Neural cell (in vitro differentiated cells): Measurements from ENCODE around the gene TMEM131.

ENCODE experiments used
- CTCF ChIP-seq: fragments of 450-650 bp; IDR thresholded peaks from 2 replicates; pipeline ENCODE4 v1.5.1; 2014; ENCODE audit warnings: antibody characterized with exemption, mild to moderate bottlenecking, moderate library complexity; ENCODE audit not compliant: poor library complexity, severe bottlenecking
- EP300 ChIP-seq: fragments of 450-650 bp; conservative IDR thresholded peaks from 2 replicates; pipeline ENCODE4 v1.6.1; 2014; ENCODE audit warnings: antibody characterized with exemption, mild to moderate bottlenecking, moderate library complexity; ENCODE audit not compliant: poor library complexity, severe bottlenecking
- EZH2 ChIP-seq: fragments of 200-600, 300-800 bp; shearing (Covaris generic), sonication (generic); IDR thresholded peaks from 2 replicates; pipeline ENCODE4 v1.6.1; 2014; ENCODE audit warnings: antibody characterized with exemption, low read length, borderline replicate concordance, mild to moderate bottlenecking; ENCODE audit not compliant: insufficient read depth, poor library complexity, severe bottlenecking
- RAD21 ChIP-seq: fragments of 450-650 bp; conservative IDR thresholded peaks from 2 replicates; pipeline ENCODE4 v1.6.1; 2014; ENCODE audit warnings: antibody characterized with exemption, mild to moderate bottlenecking, moderate library complexity
- REST ChIP-seq: IDR thresholded peaks from 2 replicates; pipeline ENCODE4 v1.6.1; 2012; ENCODE audit warnings: borderline replicate concordance

- no peak for TF ChIP-seq CTCF
- TF ChIP-seq EZH2: no peak
- no peak for TF ChIP-seq RAD21
- no peak for TF ChIP-seq EP300
- no peak for TF ChIP-seq REST
Measured at GRCh38 chr2:98037666-98038336, 42.1 kb upstream of the TMEM131 start.
